Activated CD8-positive, alpha-beta memory T cell treated with anti-CD3 and anti-CD28 coated beads, Interleukin-2, amount 50 U/mL, for 4 hours (primary cell): ENCODE results near the gene SUPT3H.
"Not testable (repeated sequence)": the region's sequence is repeated elsewhere in the genome, so short reads cannot be mapped to it uniquely, and the experiment has no call there.

Experiments used
- DNase-seq: peaks from one replicate; pipeline ENCODE4 v3.0.0-alpha.2; 2020

SUPT3H gene

GRCh38 chr6:45163952-45164766 is 213.6 kb downstream of the SUPT3H start:
- DNase-seq = no peak

GRCh38 chr6:45160305-45160704 is 217.4 kb downstream of the SUPT3H start:
- no peak for DNase-seq

GRCh38 chr6:45156075-45156474 is 221.7 kb downstream of the SUPT3H start:
- DNase-seq = no peak

- no peak for DNase-seq
Measured at GRCh38 chr6:45155341-45155894, 222.3 kb downstream of the SUPT3H start.

- no peak for DNase-seq
Measured at GRCh38 chr6:45154679-45155078, 223.1 kb downstream of the SUPT3H start.

- no peak for DNase-seq
Measured at GRCh38 chr6:45148711-45149341, 228.9 kb downstream of the SUPT3H start.

- DNase-seq = no peak
Measured at GRCh38 chr6:45148278-45148677, 229.5 kb downstream of the SUPT3H start.

- not testable (repeated sequence) for DNase-seq
Measured at GRCh38 chr6:45145658-45146057, 232.1 kb downstream of the SUPT3H start.

- no peak for DNase-seq
Measured at GRCh38 chr6:45138765-45139164, 239.0 kb downstream of the SUPT3H start.

GRCh38 chr6:45136495-45136894 is 241.2 kb downstream of the SUPT3H start:
- DNase-seq = no peak

GRCh38 chr6:45132658-45133294 is 245.0 kb downstream of the SUPT3H start:
- no peak for DNase-seq

- DNase-seq = no peak
Measured at GRCh38 chr6:45132059-45132458, 245.7 kb downstream of the SUPT3H start.

- DNase-seq = no peak
Measured at GRCh38 chr6:45129051-45129450, 248.7 kb downstream of the SUPT3H start.

- DNase-seq = no peak
Measured at GRCh38 chr6:45127185-45127584, 250.5 kb downstream of the SUPT3H start.

GRCh38 chr6:45126033-45126432 is 251.7 kb downstream of the SUPT3H start:
- no peak for DNase-seq

- DNase-seq = no peak
Measured at GRCh38 chr6:45123023-45123422, 254.7 kb downstream of the SUPT3H start.

- no peak for DNase-seq
Measured at GRCh38 chr6:45118754-45119153, 259.0 kb downstream of the SUPT3H start.

- no peak for DNase-seq
Measured at GRCh38 chr6:45116714-45117410, 260.9 kb downstream of the SUPT3H start.

GRCh38 chr6:45115696-45116095 is 262.0 kb downstream of the SUPT3H start:
- DNase-seq = no peak

- no peak for DNase-seq
Measured at GRCh38 chr6:45112711-45113110, 265.0 kb downstream of the SUPT3H start.

GRCh38 chr6:45109551-45109950 is 268.2 kb downstream of the SUPT3H start:
- DNase-seq = no peak

- DNase-seq = no peak
Measured at GRCh38 chr6:45105170-45105820, 272.4 kb downstream of the SUPT3H start.

- DNase-seq = no peak
Measured at GRCh38 chr6:45104429-45104828, 273.3 kb downstream of the SUPT3H start.
